WERI-Rb-1 (cell line): Measurements from ENCODE around the gene LTBP1.

Experiments used
- DNase-seq: peaks from one replicate; pipeline ENCODE4 v3.0.0-alpha.2; 2020
- H3K27ac ChIP-seq: fragments of 250-450 bp; sonication (Bioruptor Pico); 2 replicates; pipeline ENCODE4 v1.5.1; 2020; ENCODE audit warnings: mild to moderate bottlenecking, moderate library complexity
- H3K27me3 ChIP-seq: fragments of 250-450 bp; sonication (Bioruptor Pico); 2 replicates; pipeline ENCODE4 v1.5.1; 2021; ENCODE audit warnings: mild to moderate bottlenecking, low read depth, moderate library complexity; ENCODE audit not compliant: insufficient read depth, severe bottlenecking
- H3K36me3 ChIP-seq: fragments of 250-450 bp; sonication (Bioruptor Pico); 2 replicates; pipeline ENCODE4 v1.5.1; 2020; ENCODE audit warnings: mild to moderate bottlenecking, moderate library complexity
- H3K4me3 ChIP-seq: 2 replicates; pipeline ENCODE4 v1.5.1; 2011; ENCODE audit warnings: low read depth, mild to moderate bottlenecking, control low read depth, low read length
- H3K9me3 ChIP-seq: fragments of 250-450 bp; sonication (Bioruptor Pico); 2 replicates; pipeline ENCODE4 v1.5.1; 2021; ENCODE audit warnings: mild to moderate bottlenecking, moderate library complexity; ENCODE audit not compliant: severe bottlenecking
- CTCF ChIP-seq: IDR thresholded peaks from 2 replicates; pipeline ENCODE4 v1.5.1; 2011; ENCODE audit warnings: low read depth, mild to moderate bottlenecking, control low read depth, inconsistent platforms, low read length

LTBP1 gene

GRCh38 chr2:33126552-33126951 lies 179.8 kb downstream of the LTBP1 start:
- Histone ChIP-seq H3K4me3 (no peak overlapping the region), H3K9me3 (no peaks in the 10 kb centered on the region), H3K36me3 (no peaks in the 10 kb centered on the region), H3K27ac (no peak overlapping the region), H3K27me3 (no peaks in the 10 kb centered on the region)
- no peak for TF ChIP-seq CTCF
- DNase-seq: no peak

- DNase-seq: no peak
- Histone ChIP-seq H3K27me3 (no peaks in the 10 kb centered on the region), H3K4me3 (no peak overlapping the region), H3K9me3 (no peaks in the 10 kb centered on the region), H3K36me3 (no peaks in the 10 kb centered on the region), H3K27ac (no peak overlapping the region)
- no peak for TF ChIP-seq CTCF
Measured at GRCh38 chr2:33126958-33127357, 180.2 kb downstream of the LTBP1 start.

- TF ChIP-seq CTCF: no peak
- H3K27ac ChIP-seq: no peak overlapping the region
- H3K36me3 ChIP-seq: no peaks in the 10 kb centered on the region
Measured at GRCh38 chr2:33129263-33130053, 182.7 kb downstream of the LTBP1 start.

GRCh38 chr2:33130054-33130447 lies 183.3 kb downstream of the LTBP1 start:
- no peak overlapping the region for H3K27ac ChIP-seq
- no peak overlapping the region for H3K4me3 ChIP-seq
- DNase-seq: no peak
- TF ChIP-seq CTCF: no peak
- no peaks in the 10 kb centered on the region for H3K36me3 ChIP-seq
- no peaks in the 10 kb centered on the region for H3K9me3 ChIP-seq
- no peaks in the 10 kb centered on the region for H3K27me3 ChIP-seq

More at GRCh38 chr2:33129263-33130053, 182.7 kb downstream of the LTBP1 start:
- H3K4me3 ChIP-seq: no peak overlapping the region
- H3K9me3 ChIP-seq: no peaks in the 10 kb centered on the region
- no peak for DNase-seq
- H3K27me3 ChIP-seq: no peaks in the 10 kb centered on the region

- no peaks in the 10 kb centered on the region for H3K27me3 ChIP-seq
Measured at GRCh38 chr2:33130544-33130943, 183.8 kb downstream of the LTBP1 start.

More at GRCh38 chr2:33130544-33130943, 183.8 kb downstream of the LTBP1 start:
- no peak for DNase-seq
- no peak for TF ChIP-seq CTCF
- Histone ChIP-seq H3K9me3 (no peaks in the 10 kb centered on the region), H3K27ac (no peak overlapping the region), H3K4me3 (no peak overlapping the region), H3K36me3 (no peaks in the 10 kb centered on the region)
